H9 (cell line): ENCODE data around the gene ECE1. TPM values are rescaled to one million over a fixed set of nuclear protein-coding genes. Genes with fewer than 3 reads are reported as not detected.

ENCODE experiments used
- DNase-seq: peaks from one replicate; pipeline ENCODE4 v3.0.0-alpha.2; 2017
- H2AFZ ChIP-seq: one replicate; pipeline ENCODE4 v1.6.1; 2013; ENCODE audit warnings: mild to moderate bottlenecking, low read length, control low read depth, moderate library complexity
- H2AK5ac ChIP-seq: 2 replicates; pipeline ENCODE4 v1.6.1; 2013; ENCODE audit warnings: low read length, control low read depth, mixed read lengths; ENCODE audit not compliant: insufficient read length
- H2BK120ac ChIP-seq: one replicate; pipeline ENCODE4 v1.6.1; 2013; ENCODE audit warnings: low read depth, mild to moderate bottlenecking, low read length, control low read depth, inconsistent platforms; ENCODE audit not compliant: poor library complexity, severe bottlenecking
- H2BK12ac ChIP-seq: 2 replicates; pipeline ENCODE4 v1.6.1; 2013; ENCODE audit warnings: low read length, control low read depth, mixed read lengths, low read depth; ENCODE audit not compliant: insufficient read length
- H2BK15ac ChIP-seq: 2 replicates; pipeline ENCODE4 v1.6.1; 2013; ENCODE audit warnings: low read depth, low read length, control low read depth
- H2BK20ac ChIP-seq: one replicate; pipeline ENCODE4 v1.6.1; 2013; ENCODE audit warnings: low read depth, mild to moderate bottlenecking, low read length, control low read depth, inconsistent platforms; ENCODE audit not compliant: poor library complexity, severe bottlenecking
- H2BK5ac ChIP-seq: 2 replicates; pipeline ENCODE4 v1.6.1; 2013; ENCODE audit warnings: low read length, control low read depth, mixed read lengths; ENCODE audit not compliant: insufficient read length
- H3K14ac ChIP-seq: 2 replicates; pipeline ENCODE4 v1.6.1; 2013; ENCODE audit warnings: low read length, control low read depth; ENCODE audit not compliant: insufficient read depth
- H3K18ac ChIP-seq: 2 replicates; pipeline ENCODE4 v1.6.1; 2013; ENCODE audit warnings: low read depth, mild to moderate bottlenecking, mixed read lengths, low read length, control low read depth; ENCODE audit not compliant: insufficient read length
- H3K23ac ChIP-seq: 2 replicates; pipeline ENCODE4 v1.6.1; 2013; ENCODE audit warnings: low read length, control low read depth, mixed read lengths, low read depth; ENCODE audit not compliant: insufficient read length
- H3K23me2 ChIP-seq: 2 replicates; pipeline ENCODE4 v1.6.1; 2013; ENCODE audit warnings: low read depth, mild to moderate bottlenecking, mixed read lengths, low read length, control low read depth; ENCODE audit not compliant: insufficient read length, poor library complexity, severe bottlenecking
- H3K27ac ChIP-seq: 2 replicates; pipeline ENCODE4 v1.5.1; 2013; ENCODE audit warnings: low read length, control low read depth, mixed read lengths, low read depth; ENCODE audit not compliant: insufficient read length
- H3K27me3 ChIP-seq: 2 replicates; pipeline ENCODE4 v1.6.1; 2013; ENCODE audit warnings: low read length, control low read depth, inconsistent platforms; ENCODE audit not compliant: insufficient read depth
- H3K4ac ChIP-seq: 2 replicates; pipeline ENCODE4 v1.6.1; 2013; ENCODE audit warnings: low read depth, mild to moderate bottlenecking, control low read depth, inconsistent platforms, low read length, moderate library complexity
- H3K4me1 ChIP-seq: 2 replicates; pipeline ENCODE4 v1.6.1; 2013; ENCODE audit warnings: low read length, control low read depth, inconsistent platforms; ENCODE audit not compliant: insufficient read depth
- H3K4me2 ChIP-seq: 2 replicates; pipeline ENCODE4 v1.6.1; 2013; ENCODE audit warnings: low read length, control low read depth, mixed read lengths; ENCODE audit not compliant: insufficient read length, insufficient read depth
- H3K56ac ChIP-seq: 2 replicates; pipeline ENCODE4 v1.6.1; 2013; ENCODE audit warnings: low read depth, mild to moderate bottlenecking, mixed read lengths, low read length, control low read depth; ENCODE audit not compliant: insufficient read length
- H3K79me1 ChIP-seq: 2 replicates; pipeline ENCODE4 v1.6.1; 2013; ENCODE audit warnings: low read depth, mild to moderate bottlenecking, moderate library complexity, low read length, control low read depth, inconsistent platforms; ENCODE audit not compliant: insufficient read depth, poor library complexity, severe bottlenecking
- H3K79me2 ChIP-seq: 2 replicates; pipeline ENCODE4 v1.6.1; 2013; ENCODE audit warnings: low read length, control low read depth, inconsistent platforms; ENCODE audit not compliant: insufficient read depth
- H3K9ac ChIP-seq: 2 replicates; pipeline ENCODE4 v1.6.1; 2013; ENCODE audit warnings: low read length, control low read depth, mixed read lengths; ENCODE audit not compliant: insufficient read length; ENCODE audit errors: extremely low read depth
- H3K9me3 ChIP-seq: one replicate; pipeline ENCODE4 v1.6.1; 2013; ENCODE audit warnings: low read depth, low read length, inconsistent platforms; ENCODE audit not compliant: control insufficient read depth
- H3T11ph ChIP-seq: one replicate; pipeline ENCODE4 v1.6.1; 2013; ENCODE audit warnings: mild to moderate bottlenecking, low read length, control low read depth, inconsistent platforms
- H4K20me1 ChIP-seq: one replicate; pipeline ENCODE4 v1.6.1; 2013; ENCODE audit not compliant: control insufficient read depth, insufficient read length, insufficient read depth
- H4K5ac ChIP-seq: 2 replicates; pipeline ENCODE4 v1.6.1; 2013; ENCODE audit warnings: low read depth, mild to moderate bottlenecking, mixed read lengths, low read length, control low read depth; ENCODE audit not compliant: insufficient read length
- H4K8ac ChIP-seq: replicated peaks from 2 replicates; pipeline ENCODE4 v1.6.1; 2013; ENCODE audit warnings: low read length, control low read depth, mixed read lengths, low read depth; ENCODE audit not compliant: insufficient read length
- H4K91ac ChIP-seq: 2 replicates; pipeline ENCODE4 v1.6.1; 2013; ENCODE audit warnings: low read depth, mild to moderate bottlenecking, moderate library complexity, mixed read lengths, low read length, control low read depth; ENCODE audit not compliant: insufficient read length
- H3K27ac Mint-ChIP-seq, 3 experiments: 2 replicates in 2 of 3; 3 replicates in 1 of 3; pipeline ENCODE4 v1.8.0; 2020 to 2021; ENCODE audit warnings: mixed read lengths in 3 of 3, mild to moderate bottlenecking in 1 of 3, moderate library complexity in 1 of 3
- H3K27me3 Mint-ChIP-seq: 2 replicates; pipeline ENCODE4 v1.8.0; 2021; ENCODE audit warnings: low read depth, mild to moderate bottlenecking, moderate library complexity, mixed read lengths
- H3K36me3 Mint-ChIP-seq, 3 experiments: 2 replicates in 2 of 3; 3 replicates in 1 of 3; pipeline ENCODE4 v1.8.0; 2020 to 2021; ENCODE audit warnings: low read depth in 3 of 3, mixed read lengths in 3 of 3; ENCODE audit not compliant: insufficient read depth in 1 of 3
- H3K4me1 Mint-ChIP-seq, 2 experiments: 2 replicates each; pipeline ENCODE4 v1.8.0; 2020; ENCODE audit warnings: mixed read lengths in 2 of 2
- H3K4me3 Mint-ChIP-seq, 2 experiments: 2 replicates in 1 of 2; 3 replicates in 1 of 2; pipeline ENCODE4 v1.8.0; 2020 to 2021; ENCODE audit warnings: mild to moderate bottlenecking in 2 of 2, mixed read lengths in 2 of 2, moderate library complexity in 1 of 2
- H3K9me3 Mint-ChIP-seq, 2 experiments: 2 replicates in 1 of 2; 3 replicates in 1 of 2; pipeline ENCODE4 v1.8.0; 2020; ENCODE audit warnings: mild to moderate bottlenecking in 2 of 2, mixed read lengths in 2 of 2, moderate library complexity in 1 of 2
- WGBS: extraction: QIAGEN DNeasy Blood & Tissue Kit; methylation state at CpG from one replicate; pipeline ENCODE4 v1.1.7; 2013; ENCODE audit warnings: missing lambda C conversion rate, low lambda C conversion rate, mixed read lengths; ENCODE audit not compliant: insufficient read length; ENCODE audit errors: extremely low coverage; 5-methylcytosine and 5-hydroxymethylcytosine counted together
- total RNA-seq: library from RNA; stranded (reverse); gene quantifications from 2 replicates; pipeline ENCODE4 v1.2.1, GENCODE V29; 2021
- TF ChIP-seq, protein P1 (sequence below): fragments of 200-600 bp; sonication (generic); conservative IDR thresholded peaks from 3 replicates; pipeline ENCODE4 v1.8.0; 2021; ENCODE audit warnings: antibody characterized with exemption, mild to moderate bottlenecking

Gene ECE1
- total RNA-seq, 1 experiment from 2014 or later: 31.1 TPM

- H3K4me1 ChIP-seq: no peaks in the 10 kb centered on the region
- H3K23me2 ChIP-seq: no peaks in the 10 kb centered on the region
- H2BK120ac ChIP-seq: no peak overlapping the region
- no peak overlapping the region for H2BK20ac ChIP-seq
- no peak overlapping the region for H4K8ac ChIP-seq
- no peak overlapping the region for H2BK5ac ChIP-seq
- H3K4me3 Mint-ChIP-seq: no peak overlapping the region
- no peaks in the 10 kb centered on the region for H4K20me1 ChIP-seq
- no peak overlapping the region for H3T11ph ChIP-seq
- no peaks in the 10 kb centered on the region for H3K27me3 ChIP-seq
- no peak overlapping the region for H3K14ac ChIP-seq
- no peak overlapping the region for H3K4ac ChIP-seq
- no peaks in the 10 kb centered on the region for H3K79me1 ChIP-seq
- H3K23ac ChIP-seq: no peak overlapping the region
- H3K9ac ChIP-seq: no peak overlapping the region
- H3K27ac Mint-ChIP-seq: peak overlapping the region in 1 of 3 experiments; percentile 57; a peak in 2 of 7 replicates
- no peak overlapping the region for H2AK5ac ChIP-seq
- H3K4me2 ChIP-seq: no peak overlapping the region
- no CpG with 5 or more reads among the region's 17 CpGs for WGBS
- H4K91ac ChIP-seq: no peak overlapping the region
- no peak overlapping the region for H3K56ac ChIP-seq
- no peak overlapping the region for H2BK15ac ChIP-seq
- no peak for DNase-seq
- H3K27me3 Mint-ChIP-seq: no peaks in the 10 kb centered on the region
- no peak overlapping the region for H2BK12ac ChIP-seq
- no peak overlapping the region for H2AFZ ChIP-seq
- peaks cover 22 to 30% of the 10 kb centered on the region in 2 experiments for H3K4me1 Mint-ChIP-seq
- H3K18ac ChIP-seq: no peak overlapping the region
- H3K9me3 ChIP-seq: no peaks in the 10 kb centered on the region
- TF ChIP-seq, protein P1, sequence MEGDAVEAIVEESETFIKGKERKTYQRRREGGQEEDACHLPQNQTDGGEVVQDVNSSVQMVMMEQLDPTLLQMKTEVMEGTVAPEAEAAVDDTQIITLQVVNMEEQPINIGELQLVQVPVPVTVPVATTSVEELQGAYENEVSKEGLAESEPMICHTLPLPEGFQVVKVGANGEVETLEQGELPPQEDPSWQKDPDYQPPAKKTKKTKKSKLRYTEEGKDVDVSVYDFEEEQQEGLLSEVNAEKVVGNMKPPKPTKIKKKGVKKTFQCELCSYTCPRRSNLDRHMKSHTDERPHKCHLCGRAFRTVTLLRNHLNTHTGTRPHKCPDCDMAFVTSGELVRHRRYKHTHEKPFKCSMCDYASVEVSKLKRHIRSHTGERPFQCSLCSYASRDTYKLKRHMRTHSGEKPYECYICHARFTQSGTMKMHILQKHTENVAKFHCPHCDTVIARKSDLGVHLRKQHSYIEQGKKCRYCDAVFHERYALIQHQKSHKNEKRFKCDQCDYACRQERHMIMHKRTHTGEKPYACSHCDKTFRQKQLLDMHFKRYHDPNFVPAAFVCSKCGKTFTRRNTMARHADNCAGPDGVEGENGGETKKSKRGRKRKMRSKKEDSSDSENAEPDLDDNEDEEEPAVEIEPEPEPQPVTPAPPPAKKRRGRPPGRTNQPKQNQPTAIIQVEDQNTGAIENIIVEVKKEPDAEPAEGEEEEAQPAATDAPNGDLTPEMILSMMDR: no peak
- no peak overlapping the region for H4K5ac ChIP-seq
- no peak overlapping the region for H3K27ac ChIP-seq
- H3K36me3 Mint-ChIP-seq: peaks cover 12 to 20% (median 17%) of the 10 kb centered on the region in 3 experiments; a peak in 6 of 7 replicates
- no peaks in the 10 kb centered on the region for H3K9me3 Mint-ChIP-seq
- H3K79me2 ChIP-seq: no peaks in the 10 kb centered on the region
Measured at GRCh38 chr1:21238141-21238800, 52.0 kb downstream of the ECE1 start.
